Vagina (tissue), 2 donors: Measurements from ENCODE around the gene ASTN2.

Experiments used
- CTCF ChIP-seq, 3 experiments: fragments of 450-650 bp in 2 of 3; fragments of 200-600 bp in 1 of 3; sonication (generic) in 1 of 3; IDR thresholded peaks; one replicate each; pipeline ENCODE4 v1.5.1; 2017 to 2019; ENCODE audit warnings: antibody characterized with exemption in 3 of 3, mild to moderate bottlenecking in 2 of 3, moderate library complexity in 2 of 3
- POLR2AphosphoS5 ChIP-seq, 2 donors: sonication (generic); formaldehyde crosslinking; IDR thresholded peaks; one replicate each; pipeline ENCODE4 v1.9.0; 2017; ENCODE audit warnings: antibody characterized with exemption in 2 of 2, mild to moderate bottlenecking in 2 of 2, low read depth in 1 of 2; ENCODE audit not compliant: insufficient read depth in 1 of 2

- TF ChIP-seq CTCF (IDR thresholded peaks at IDR 0.05) (no peak), POLR2AphosphoS5 (IDR thresholded peaks at IDR 0.05; ENCODE audit: insufficient read depth in 1 of 2, low read depth in 1 of 2) (no peak)
These were observed 292.8 kb downstream of the ASTN2 start for GRCh38 chr9:117122102-117122501.
